HG03457 (cell line): Measurements from ENCODE around the gene SURF4.
"Not testable (repeated sequence)": the region's sequence is repeated elsewhere in the genome, so short reads cannot be mapped to it uniquely, and the experiment has no call there.

Experiments
- ATAC-seq: cut with Tn5 transposase; IDR thresholded peaks from one replicate; pipeline ENCODE4 v1.9.1; 2021; ENCODE audit warnings: moderate number of reproducible peaks; ENCODE audit not compliant: unreplicated experiment

SURF4 gene

DNA sequence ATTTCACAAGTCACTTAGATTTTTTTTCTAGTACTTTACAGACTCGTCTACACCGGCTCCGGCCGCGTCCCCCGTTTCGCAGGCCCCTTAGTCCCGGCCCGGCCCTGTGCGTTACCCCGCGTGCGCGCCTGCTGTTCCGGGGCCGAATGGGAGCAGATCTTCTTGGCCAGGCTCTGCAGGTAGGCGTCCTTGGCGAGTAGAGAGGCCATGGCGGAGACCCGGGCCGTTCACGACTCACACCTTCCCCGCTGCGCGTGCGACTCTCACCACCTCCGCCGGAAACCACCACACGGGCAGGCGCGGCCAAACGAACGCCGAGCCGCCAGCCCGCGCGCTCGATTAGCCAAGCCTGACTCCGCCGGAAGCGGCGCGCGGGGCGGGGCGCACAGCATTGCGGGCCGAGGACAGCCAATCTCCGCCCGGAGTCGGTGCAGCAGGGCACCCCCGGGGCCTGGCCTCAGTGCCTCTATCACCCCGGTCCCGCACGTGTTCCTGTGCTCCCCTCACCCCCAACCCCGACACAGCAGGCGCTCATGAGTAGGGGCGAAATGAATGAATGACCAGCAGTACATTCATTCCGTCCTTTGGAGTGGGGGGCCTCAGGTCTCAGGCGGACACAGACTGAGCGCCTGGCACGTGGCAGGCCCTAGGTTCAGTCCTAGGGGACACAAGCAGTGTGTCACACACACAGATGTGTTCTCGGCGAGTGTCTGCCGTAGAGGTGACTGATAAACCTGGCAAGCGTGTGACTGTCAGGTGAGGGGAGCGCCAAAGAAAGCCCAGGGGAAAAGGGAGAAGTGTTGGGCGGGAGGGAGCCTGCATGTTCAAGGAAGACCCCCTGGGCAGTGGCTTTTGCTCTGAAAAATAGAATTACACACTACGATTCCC lies 39.7 kb downstream of the SURF4 start, which contains the start of gene SURF6:
Gene SURF6 (minus strand): TSS at position 265 of the 888 bp plus-strand sequence. CDS start 56 bp downstream, at position 209.
- peak; percentile 67 for ATAC-seq

DNA sequence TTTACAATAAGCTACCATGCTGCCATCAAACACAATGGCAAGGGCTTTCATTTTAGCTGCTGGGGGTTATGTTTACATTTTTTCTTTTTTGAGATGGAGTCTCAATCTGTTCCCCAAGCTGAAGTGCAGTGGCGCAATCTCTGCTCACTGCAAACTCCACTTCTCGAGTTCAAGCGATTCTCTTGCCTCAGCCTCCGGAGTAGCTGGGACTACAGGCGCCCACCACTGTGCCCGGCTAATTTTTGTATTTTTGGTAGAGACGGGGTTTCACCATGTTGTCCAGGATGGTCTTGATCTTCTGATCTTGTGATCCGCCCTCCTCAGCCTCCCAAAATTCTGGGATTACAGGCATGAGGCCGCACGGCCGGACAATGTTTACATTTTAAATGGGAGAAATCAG lies 41.0 kb downstream of the SURF4 start:
- ATAC-seq: not testable (repeated sequence)

DNA sequence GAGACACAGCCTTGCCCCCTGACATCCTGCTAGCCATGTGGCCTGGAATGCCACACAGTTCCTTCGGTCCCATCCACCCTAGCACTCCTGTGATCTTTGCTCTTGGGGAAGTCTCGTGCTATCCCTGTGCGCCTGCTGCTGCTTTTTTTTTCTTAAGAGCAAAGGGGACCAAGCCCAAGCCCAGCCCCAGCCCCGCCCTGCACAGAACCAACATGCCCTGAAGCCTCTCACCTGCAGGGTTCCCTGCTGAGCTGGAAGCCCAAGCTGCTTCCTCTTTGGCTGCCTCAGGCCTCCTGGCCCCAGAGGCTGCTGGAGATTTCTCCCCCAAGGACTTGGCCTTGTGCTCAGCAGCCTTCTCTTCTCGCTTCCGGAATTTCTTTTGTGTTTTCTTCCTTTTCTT lies 41.7 kb downstream of the SURF4 start:
- no peak for ATAC-seq

DNA sequence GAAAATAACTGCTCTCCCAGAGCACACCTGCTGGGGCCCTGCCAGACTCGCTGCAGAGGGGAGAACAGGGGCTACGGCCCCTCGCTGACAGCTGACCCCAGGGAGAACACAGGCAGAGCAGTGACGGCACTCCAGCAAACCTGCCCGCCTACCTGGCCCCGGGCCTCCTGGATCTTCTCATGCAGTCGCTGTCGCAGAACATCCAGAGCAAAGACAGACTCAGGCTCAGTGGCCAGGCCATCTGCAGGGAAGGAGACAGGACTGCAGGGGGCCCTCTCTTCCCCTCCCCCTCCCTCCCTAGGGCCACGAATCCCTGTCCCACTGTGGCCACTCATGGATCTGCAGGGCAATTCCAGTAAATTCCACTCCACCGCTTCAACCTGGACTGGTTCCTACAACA lies 42.3 kb downstream of the SURF4 start:
- no peak for ATAC-seq

DNA sequence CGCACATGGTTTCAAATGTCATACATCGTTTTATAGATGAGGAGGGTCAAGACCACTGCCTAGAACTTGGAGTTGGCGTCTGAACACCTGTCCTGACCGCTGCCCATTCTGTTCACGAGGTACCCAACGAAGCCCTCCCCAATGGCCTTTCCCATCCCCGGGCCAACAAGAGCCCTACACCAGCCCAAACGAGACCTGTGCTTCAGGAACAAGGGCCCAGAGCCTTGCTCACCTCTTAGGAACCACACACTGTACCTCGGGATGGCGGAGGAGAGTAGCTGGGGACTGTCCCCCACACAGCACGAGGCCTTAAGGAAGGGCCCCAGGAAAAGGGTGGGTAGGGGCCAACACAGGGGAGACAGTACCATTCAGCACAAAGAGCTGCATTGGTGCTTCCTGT lies 42.8 kb downstream of the SURF4 start:
- ATAC-seq: no peak

DNA sequence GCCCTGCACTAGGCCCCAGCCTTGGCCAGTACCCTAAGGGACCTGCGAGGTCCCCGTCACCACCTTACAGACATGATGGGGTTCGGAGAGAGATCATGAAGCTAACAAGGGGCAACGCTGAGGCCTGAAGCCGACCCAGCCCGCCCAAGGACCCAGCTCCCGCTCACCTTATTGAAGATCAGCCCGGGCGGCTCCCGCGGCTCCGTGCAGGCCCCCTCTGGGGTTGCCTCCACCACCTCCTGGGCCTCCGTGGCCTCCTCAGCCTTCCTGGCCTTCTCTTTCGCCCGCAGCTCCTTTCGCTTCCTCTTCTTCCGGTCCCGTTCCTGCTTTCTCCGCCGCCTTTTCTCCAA lies 43.5 kb downstream of the SURF4 start:
- no peak for ATAC-seq

DNA sequence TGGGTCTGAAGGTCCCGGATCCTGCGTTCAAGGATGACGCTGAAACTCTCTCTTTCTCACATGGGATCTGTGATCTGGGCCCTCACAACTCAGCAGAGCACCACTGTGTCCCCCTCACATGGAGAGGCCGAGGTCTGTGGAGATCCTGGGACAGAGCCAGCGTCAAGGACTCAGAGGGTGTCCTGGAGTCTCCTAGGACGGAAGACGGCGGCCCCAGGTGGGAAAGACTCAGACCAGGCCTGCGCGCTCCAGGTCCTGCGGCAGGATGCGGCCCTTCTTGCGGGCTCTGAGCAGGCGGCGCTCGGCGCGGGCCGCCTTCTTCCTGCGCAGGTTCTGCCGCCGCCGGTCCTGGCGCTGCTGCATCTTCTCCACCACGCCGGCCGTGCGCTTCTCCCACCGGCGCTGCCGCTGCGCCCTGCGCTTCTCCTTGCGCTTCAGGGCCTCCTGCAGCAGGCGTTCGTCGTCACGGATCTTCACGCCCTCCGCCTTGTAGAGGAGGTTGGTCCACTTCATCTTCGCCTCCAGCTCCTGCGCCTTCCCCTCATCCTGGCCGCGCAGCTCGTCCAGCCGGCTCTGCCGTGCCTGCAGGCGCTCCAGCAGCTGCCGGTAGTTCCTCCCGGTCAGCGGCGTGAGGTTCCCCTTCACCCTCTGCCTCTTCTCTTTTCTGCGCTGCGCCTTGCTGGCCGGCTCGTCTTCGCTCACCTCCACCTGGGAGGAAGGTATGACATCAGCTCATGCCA lies 44.0 kb downstream of the SURF4 start:
- ATAC-seq: no peak

DNA sequence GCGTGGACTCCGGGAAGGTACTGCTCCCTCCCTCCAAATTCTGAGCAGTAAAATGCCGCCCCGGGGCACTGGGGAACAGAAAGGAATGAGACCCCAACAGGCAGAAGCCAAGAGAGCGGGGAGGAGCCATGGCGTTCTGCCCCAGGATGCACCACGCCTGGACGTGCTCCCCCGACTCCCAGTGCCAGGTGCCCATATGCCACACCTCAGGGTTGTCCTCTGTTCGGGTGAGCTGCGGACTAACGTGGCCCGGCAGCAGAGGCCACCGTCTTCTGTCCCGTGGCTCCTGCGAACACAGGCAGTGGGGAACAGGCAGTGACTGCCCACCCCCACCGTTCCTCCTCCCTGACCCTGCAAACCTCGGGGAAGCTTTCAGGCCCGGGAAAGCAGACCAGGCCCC lies 44.6 kb downstream of the SURF4 start:
- ATAC-seq: no peak

DNA sequence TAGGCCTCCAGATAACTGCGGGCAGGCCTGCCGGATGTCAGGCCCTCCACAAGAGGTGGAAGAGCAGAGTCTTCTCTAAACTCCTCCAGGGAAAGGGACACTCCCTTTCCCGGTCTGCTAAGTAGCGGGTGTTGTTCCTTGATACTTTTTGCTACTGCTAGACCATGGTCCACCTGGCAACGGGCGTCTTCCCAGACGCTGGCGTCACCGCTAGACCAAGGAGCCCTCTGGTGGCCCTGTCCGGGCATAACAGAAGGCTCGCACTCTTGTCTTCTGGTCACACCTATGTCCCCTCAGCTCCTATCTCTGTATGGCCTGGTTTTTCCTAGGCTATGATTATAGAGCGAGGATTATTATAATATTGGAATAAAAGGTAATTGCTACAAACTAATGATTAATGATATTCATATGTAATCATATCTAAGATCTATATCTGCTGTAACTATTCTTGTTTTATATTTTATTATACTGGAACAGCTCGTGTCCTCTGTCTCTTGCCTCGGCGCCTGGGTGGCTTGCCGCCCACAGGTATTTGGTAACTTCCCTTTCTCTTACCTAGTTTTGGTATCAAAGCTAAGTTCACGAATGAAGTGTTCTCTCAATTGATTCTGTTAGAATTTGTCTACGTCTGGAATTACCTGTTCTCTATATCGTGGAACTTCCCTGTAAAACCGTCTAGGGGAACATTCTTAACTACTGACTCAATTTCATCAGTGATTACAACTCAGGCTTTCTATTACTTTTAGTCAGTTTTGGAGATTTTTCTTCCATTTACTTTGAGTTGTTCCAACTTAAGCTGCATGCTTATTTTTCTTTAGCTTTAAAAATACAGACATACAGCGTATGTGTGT lies 46.3 kb downstream of the SURF4 start:
- ATAC-seq: not testable (repeated sequence)

DNA sequence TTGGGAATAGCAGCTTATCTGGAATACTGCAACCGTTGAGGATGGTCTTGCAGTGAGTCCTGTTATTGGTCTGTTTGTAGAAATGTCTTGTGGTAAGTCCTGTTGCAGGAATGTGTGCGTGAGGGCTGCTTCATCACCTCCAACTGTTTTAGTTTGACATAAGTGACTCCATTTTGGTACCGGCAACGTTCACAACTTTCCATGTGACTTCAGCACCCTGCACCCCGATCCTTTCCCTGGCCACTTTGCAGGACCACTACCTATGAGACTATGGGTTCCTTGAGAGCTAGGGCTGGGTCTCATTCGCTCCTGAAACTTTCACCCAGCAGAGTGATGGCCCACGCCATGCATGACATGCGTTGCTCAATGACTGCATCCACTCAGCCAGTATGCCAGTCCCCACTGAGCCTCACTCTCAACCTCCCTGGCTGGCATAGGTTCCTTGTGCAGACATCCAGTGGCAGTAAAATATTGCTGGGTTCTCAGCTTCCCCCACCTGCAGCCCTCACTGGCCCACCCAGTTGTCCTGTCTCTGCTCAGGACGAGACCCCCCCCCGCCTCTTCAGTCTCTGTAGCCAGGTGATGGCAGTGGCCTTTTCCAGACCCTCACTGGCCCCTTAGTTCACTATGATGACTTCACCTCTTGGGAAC lies 47.9 kb downstream of the SURF4 start:
- no peak for ATAC-seq

DNA sequence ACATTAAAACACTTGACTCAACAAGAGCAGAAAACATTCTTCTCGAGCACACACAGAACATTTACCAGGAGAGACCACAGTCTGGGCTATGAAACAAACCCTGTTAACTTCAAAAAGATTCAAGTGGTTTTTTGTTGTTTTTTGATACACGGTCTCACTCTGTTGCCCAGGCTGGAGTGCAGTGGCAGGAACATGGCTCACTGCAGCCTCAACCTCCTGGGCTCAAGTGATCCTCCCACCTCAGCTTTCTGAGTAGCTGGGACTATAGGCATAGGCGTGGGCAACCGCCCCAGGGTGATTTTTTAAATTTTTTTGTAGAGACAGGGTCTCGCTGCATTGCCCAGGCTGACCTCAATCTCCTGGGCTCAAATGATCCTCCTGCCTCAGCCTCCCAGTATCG lies 48.8 kb downstream of the SURF4 start:
- not testable (repeated sequence) for ATAC-seq

DNA sequence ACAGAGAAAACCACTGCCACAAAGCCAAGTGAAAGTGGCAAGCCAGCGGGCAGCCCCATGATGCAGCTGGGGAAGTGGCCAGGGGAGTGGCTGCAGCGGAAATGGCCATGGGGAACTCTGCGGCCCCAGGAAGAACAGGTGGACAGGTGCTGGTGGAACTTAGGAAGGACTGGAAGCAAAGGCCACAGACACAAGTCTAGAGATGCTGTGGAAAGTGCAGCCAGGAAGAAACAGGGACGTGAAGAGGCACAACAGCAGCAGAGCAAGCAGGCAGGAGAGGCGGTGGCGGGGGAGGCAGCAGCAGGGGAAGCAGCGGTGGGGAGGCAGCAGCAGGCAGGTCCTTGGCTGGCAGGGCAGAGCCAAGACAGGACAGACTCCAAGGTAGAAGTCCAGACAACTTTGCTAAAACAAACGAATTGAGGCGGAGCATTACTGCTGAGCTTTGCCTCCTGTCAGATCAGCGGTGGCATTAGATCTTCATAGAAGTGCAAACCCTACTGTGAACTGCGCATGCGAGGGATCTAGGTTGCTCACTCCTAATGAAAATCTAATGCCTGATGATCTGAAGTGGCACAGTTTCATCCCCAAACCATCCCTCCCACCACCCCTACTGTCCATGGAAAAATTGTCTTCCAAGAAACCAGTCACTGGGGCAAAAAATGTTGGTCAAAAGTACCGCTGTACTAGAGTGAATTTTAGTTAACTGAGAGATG lies 51.7 kb downstream of the SURF4 start:
- no peak for ATAC-seq

DNA sequence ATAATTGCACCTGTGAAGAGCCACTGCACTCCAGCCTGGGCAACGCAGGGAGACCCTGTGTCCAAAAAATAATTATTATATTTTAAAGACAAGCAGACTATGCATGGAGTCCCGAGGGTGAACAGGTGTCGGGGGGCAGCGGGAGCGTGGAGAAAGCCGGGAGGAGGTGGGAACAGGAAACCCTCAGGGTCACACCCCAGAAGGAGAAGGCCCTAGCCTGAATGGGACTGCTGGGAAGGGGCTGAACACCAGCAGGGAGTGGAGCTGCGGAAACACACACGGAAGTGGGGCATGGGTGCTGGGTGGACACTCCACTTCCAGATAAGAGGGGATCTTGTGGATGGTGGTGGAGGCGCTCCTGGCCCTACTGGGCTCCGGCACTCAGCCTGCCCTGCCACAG lies 52.6 kb downstream of the SURF4 start:
- ATAC-seq: no peak

DNA sequence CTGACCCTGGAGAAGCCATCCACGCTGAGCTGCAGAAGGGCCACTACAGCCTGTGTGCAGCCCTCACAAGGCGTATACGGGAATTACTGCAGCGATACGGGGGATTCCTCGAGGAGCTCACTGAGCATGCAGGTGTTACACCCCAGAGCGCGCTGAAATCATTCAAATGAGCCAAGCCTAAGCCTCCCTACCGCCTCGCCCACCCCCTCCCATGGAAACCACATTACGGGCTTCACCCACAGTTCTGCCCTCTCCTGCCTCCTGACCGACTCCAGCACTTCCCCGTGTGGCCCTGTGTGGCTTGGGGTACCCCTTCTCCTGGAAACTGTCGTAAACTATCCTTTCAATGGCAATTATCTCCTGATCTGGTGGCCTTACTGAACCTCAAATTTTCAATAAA lies 53.2 kb downstream of the SURF4 start:
- ATAC-seq: no peak

DNA sequence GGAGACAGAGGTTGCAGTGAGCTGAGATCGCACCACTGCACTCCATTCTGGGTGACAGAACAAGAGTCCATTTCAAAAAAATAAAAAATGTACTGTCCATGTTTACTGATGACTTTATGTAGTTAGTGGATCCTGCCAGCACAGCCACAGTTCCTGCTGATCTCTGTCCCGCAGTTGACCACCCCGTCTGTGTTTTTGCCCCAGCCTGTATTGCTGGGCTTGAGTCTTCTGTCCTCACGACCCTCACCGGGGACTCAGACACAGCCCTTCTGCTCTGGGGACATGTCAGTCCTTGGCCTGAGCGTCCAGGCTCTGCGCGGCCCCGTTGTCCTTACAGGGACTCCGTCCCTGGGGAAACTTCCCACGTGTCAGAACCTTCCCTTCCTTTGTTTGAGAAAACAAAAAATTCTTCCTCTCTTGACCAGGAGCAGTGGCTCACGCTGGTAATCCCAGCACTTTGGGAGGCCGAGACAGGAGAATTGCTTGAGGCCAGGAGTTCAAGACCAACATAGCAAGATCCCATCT lies 54.4 kb downstream of the SURF4 start:
- ATAC-seq: no peak

DNA sequence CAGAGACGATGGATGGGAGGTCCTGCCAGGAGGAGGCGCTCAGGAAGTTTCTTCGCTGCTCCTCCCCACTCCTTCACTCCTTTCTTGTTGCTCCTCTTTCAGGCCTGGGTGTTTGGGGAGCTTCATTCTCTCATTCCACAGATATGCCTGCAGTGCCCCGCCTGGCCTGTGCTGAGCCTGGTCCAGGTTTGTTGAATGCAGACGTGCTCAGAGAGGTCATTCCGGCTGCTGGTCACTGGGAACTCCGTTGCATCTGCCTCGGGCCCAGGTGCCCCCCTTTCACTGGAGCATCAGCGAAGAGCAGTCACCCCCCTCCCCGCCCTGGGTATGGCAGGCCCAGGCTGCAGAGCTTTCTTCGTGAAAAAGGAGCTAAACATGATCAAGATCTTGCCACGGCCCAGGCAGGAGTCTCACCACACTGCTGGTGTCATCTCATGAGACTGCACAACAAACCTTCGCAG lies 55.4 kb downstream of the SURF4 start:
- ATAC-seq: no peak

DNA sequence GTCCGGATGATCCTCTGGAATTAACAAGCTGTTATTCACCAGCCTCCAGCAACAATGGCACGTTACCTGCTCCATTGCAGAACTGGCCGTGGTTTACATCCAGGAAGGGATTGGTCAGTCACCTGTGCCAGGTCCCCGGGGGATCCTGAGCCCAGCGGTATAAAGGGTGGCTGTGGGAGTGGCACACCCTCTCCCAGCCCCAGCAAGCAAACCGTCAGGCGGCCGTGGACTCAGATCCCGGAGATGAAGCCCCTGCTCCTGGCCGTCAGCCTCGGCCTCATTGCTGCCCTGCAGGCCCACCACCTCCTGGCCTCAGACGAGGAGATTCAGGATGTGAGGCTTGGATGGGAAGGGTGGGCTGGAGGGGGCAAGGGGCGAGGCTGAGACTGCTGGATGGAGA lies 58.3 kb downstream of the SURF4 start:
- not testable (repeated sequence) for ATAC-seq

DNA sequence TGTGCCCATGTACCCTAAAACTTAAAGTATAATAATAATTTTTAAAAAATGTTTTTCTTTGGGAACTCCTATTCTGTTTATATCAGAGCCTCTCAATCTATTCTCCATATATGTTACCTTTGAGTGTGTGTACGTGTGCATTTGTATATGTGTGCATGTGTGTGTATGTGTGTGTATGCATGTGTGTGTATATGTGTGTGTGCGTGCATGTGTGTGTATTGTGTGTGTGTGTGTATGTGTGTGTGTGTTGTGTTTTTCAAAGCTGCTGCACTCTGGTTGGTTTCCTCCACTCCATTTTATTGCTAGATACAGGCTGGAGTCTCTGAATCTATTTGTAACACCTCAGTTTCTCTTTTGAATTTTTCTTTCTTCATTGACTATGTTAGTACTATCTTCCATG lies 59.9 kb downstream of the SURF4 start:
- no peak for ATAC-seq
